Epithelial cell of esophagus (primary cell): Measurements from ENCODE around the gene AHR.

Experiments used
- DNase-seq: peaks from one replicate; pipeline ENCODE4 v3.0.0; 2010; ENCODE audit warnings: low read depth
- H3K4me3 ChIP-seq: 2 replicates; pipeline ENCODE4 v1.5.1; 2011; ENCODE audit warnings: mild to moderate bottlenecking, low read length, control low read depth
- CTCF ChIP-seq: IDR thresholded peaks from 2 replicates; pipeline ENCODE4 v1.5.1; 2011; ENCODE audit warnings: low read depth, mild to moderate bottlenecking, low read length, control low read depth, inconsistent platforms; ENCODE audit not compliant: insufficient read depth; ENCODE audit errors: missing control alignments

AHR gene

GRCh38 chr7:17298102-17298839, at the start of gene AHR:
AHR (plus strand) TSS chr7:17298652; CDS start chr7:17299265, 613 bp downstream.
- H3K4me3 ChIP-seq = peak within 1 kb of the TSS; percentile 84
- DNase-seq = peak; percentile 96
- no peak for TF ChIP-seq CTCF

- no peak for TF ChIP-seq CTCF
- no peak for DNase-seq
- H3K4me3 ChIP-seq = no peak overlapping the region
Measured at GRCh38 chr7:17253885-17254284, 44.6 kb upstream of the AHR start.

- DNase-seq = peak; percentile 68
- H3K4me3 ChIP-seq = no peak overlapping the region
- TF ChIP-seq CTCF = no peak
Measured at GRCh38 chr7:17255926-17256325, 42.5 kb upstream of the AHR start.

- H3K4me3 ChIP-seq = no peak overlapping the region
- TF ChIP-seq CTCF = no peak
- DNase-seq = peak; percentile 78
Measured at GRCh38 chr7:17256375-17256774, 42.1 kb upstream of the AHR start.

GRCh38 chr7:17266565-17266964, 31.9 kb upstream of the AHR start:
- no peak for TF ChIP-seq CTCF
- no peak for DNase-seq
- no peak overlapping the region for H3K4me3 ChIP-seq

- TF ChIP-seq CTCF = no peak
- DNase-seq = no peak
- no peak overlapping the region for H3K4me3 ChIP-seq
Measured at GRCh38 chr7:17269341-17270221, 28.9 kb upstream of the AHR start.
